Large intestine (tissue), 3 donors: ENCODE data around the gene STAG1. TPM values are rescaled to one million over a fixed set of nuclear protein-coding genes. Genes with fewer than 3 reads are reported as not detected.
"Not testable (repeated sequence)": the region's sequence is repeated elsewhere in the genome, so short reads cannot be mapped to it uniquely, and the experiment has no call there.

Experiments
- DNase-seq, 2 donors: peaks; one replicate each; pipeline versions ENCODE4 v3.0.0 to v3.0.0-alpha.2; 2013
- H3K27ac ChIP-seq: one replicate; pipeline ENCODE4 v1.5.1; 2013; ENCODE audit warnings: low read length
- H3K27me3 ChIP-seq: 2 replicates; pipeline ENCODE4 v1.6.1; 2013; ENCODE audit warnings: low read length; ENCODE audit not compliant: control insufficient read depth, insufficient read depth
- H3K36me3 ChIP-seq: 2 replicates; pipeline ENCODE4 v1.6.1; 2013; ENCODE audit warnings: low read length; ENCODE audit not compliant: control insufficient read depth, insufficient read depth
- H3K4me1 ChIP-seq: one replicate; pipeline ENCODE4 v1.6.1; 2013; ENCODE audit warnings: low read length; ENCODE audit not compliant: control insufficient read depth, insufficient read depth
- H3K4me3 ChIP-seq: one replicate; pipeline ENCODE4 v1.5.1; 2013; ENCODE audit warnings: low read length
- H3K9me3 ChIP-seq: one replicate; pipeline ENCODE4 v1.6.1; 2013; ENCODE audit warnings: mild to moderate bottlenecking, low read depth, low read length, moderate library complexity; ENCODE audit not compliant: control insufficient read depth
- WGBS: methylation state at CpG from one replicate; pipeline ENCODE4 v1.1.5; 2013; ENCODE audit warnings: low lambda C conversion rate; ENCODE audit not compliant: insufficient coverage; 5-methylcytosine and 5-hydroxymethylcytosine counted together
- polyA plus RNA-seq: library from polyadenylated mRNA; unstranded; fragments of 120-200 nt; gene quantifications from one replicate; pipeline ENCODE4 v1.2.1, GENCODE V29; 2013

STAG1 gene
- polyA plus RNA-seq, 1 donor, result 28.8 TPM

- H3K36me3 ChIP-seq, result peaks cover 2% of the 10 kb centered on the region
- no peaks in the 10 kb centered on the region for H3K9me3 ChIP-seq
- no peak for DNase-seq
- H3K27ac ChIP-seq, result no peak overlapping the region
- no peaks in the 10 kb centered on the region for H3K4me1 ChIP-seq
- H3K27me3 ChIP-seq, result no peaks in the 10 kb centered on the region
- no peak overlapping the region for H3K4me3 ChIP-seq
Observed at GRCh38 chr3:136676009-136676408, 76.2 kb downstream of the STAG1 start.

GRCh38 chr3:136675150-136675858 lies 76.9 kb downstream of the STAG1 start:
- no CpG with 5 or more reads among the region's 2 CpGs for WGBS
- Histone ChIP-seq H3K4me1 (no peaks in the 10 kb centered on the region), H3K9me3 (no peaks in the 10 kb centered on the region), H3K27ac (no peak overlapping the region), H3K4me3 (no peak overlapping the region), H3K27me3 (no peaks in the 10 kb centered on the region), H3K36me3 (peaks cover 2% of the 10 kb centered on the region)
- DNase-seq, result no peak

GRCh38 chr3:136672457-136672856 lies 79.7 kb downstream of the STAG1 start:
- Histone ChIP-seq H3K9me3 (no peaks in the 10 kb centered on the region), H3K4me1 (no peaks in the 10 kb centered on the region), H3K36me3 (peaks cover 2% of the 10 kb centered on the region), H3K4me3 (no peak overlapping the region), H3K27ac (no peak overlapping the region), H3K27me3 (no peaks in the 10 kb centered on the region)
- no peak for DNase-seq
- WGBS, result no CpG with 5 or more reads among the region's 1 CpG

GRCh38 chr3:136671921-136672320 lies 80.3 kb downstream of the STAG1 start:
- no peaks in the 10 kb centered on the region for H3K9me3 ChIP-seq
- H3K36me3 ChIP-seq, result peaks cover 2% of the 10 kb centered on the region
- H3K4me1 ChIP-seq, result no peaks in the 10 kb centered on the region
- no peak overlapping the region for H3K27ac ChIP-seq
- no peaks in the 10 kb centered on the region for H3K27me3 ChIP-seq
- H3K4me3 ChIP-seq, result no peak overlapping the region
- no peak for DNase-seq

GRCh38 chr3:136670166-136670565 lies 82.0 kb downstream of the STAG1 start:
- Histone ChIP-seq H3K4me1 (peaks cover 2% of the 10 kb centered on the region), H3K27me3 (no peaks in the 10 kb centered on the region), H3K27ac (no peak overlapping the region), H3K4me3 (no peak overlapping the region), H3K9me3 (no peaks in the 10 kb centered on the region), H3K36me3 (peaks cover 2% of the 10 kb centered on the region)
- DNase-seq, result no peak
- WGBS, result no CpG with 5 or more reads among the region's 1 CpG

GRCh38 chr3:136667081-136667480 lies 85.1 kb downstream of the STAG1 start:
- H3K4me1 ChIP-seq, result peaks cover 2% of the 10 kb centered on the region
- H3K36me3 ChIP-seq, result peaks cover 2% of the 10 kb centered on the region
- no peaks in the 10 kb centered on the region for H3K9me3 ChIP-seq
- no peak overlapping the region for H3K4me3 ChIP-seq
- no peak overlapping the region for H3K27ac ChIP-seq
- 69% methylated on average over 2 of the region's 2 CpGs for WGBS
- no peaks in the 10 kb centered on the region for H3K27me3 ChIP-seq
- no peak for DNase-seq

- H3K27me3 ChIP-seq, H3K27ac ChIP-seq, H3K9me3 ChIP-seq, H3K4me3 ChIP-seq, H3K4me1 ChIP-seq, H3K36me3 ChIP-seq, DNase-seq: not testable (repeated sequence)
- WGBS, result no CpG with 5 or more reads among the region's 6 CpGs
Observed at GRCh38 chr3:136666301-136666700, 85.9 kb downstream of the STAG1 start.

GRCh38 chr3:136664771-136665170 lies 87.4 kb downstream of the STAG1 start:
- H3K9me3 ChIP-seq, result no peaks in the 10 kb centered on the region
- no peaks in the 10 kb centered on the region for H3K36me3 ChIP-seq
- no peaks in the 10 kb centered on the region for H3K27me3 ChIP-seq
- no peak overlapping the region for H3K4me3 ChIP-seq
- peaks cover 2% of the 10 kb centered on the region for H3K4me1 ChIP-seq
- no peak for DNase-seq
- 100% methylated on average over 1 of the region's 1 CpG for WGBS
- no peak overlapping the region for H3K27ac ChIP-seq

- Histone ChIP-seq H3K4me1 (peaks cover 2% of the 10 kb centered on the region), H3K9me3 (no peaks in the 10 kb centered on the region), H3K4me3 (no peak overlapping the region), H3K27ac (no peak overlapping the region), H3K36me3 (no peaks in the 10 kb centered on the region), H3K27me3 (no peaks in the 10 kb centered on the region)
- DNase-seq, result no peak
- WGBS, result no CpG with 5 or more reads among the region's 4 CpGs
Observed at GRCh38 chr3:136661282-136661681, 90.9 kb downstream of the STAG1 start.

GRCh38 chr3:136658946-136659682 lies 93.1 kb downstream of the STAG1 start:
- Histone ChIP-seq H3K27ac (no peak overlapping the region), H3K27me3 (no peaks in the 10 kb centered on the region), H3K4me3 (no peak overlapping the region), H3K9me3 (no peaks in the 10 kb centered on the region), H3K4me1 (no peaks in the 10 kb centered on the region), H3K36me3 (no peaks in the 10 kb centered on the region)
- DNase-seq, result peak in 1 of 2 donors; percentile 10
- 88% methylated on average over 3 of the region's 8 CpGs for WGBS

- Histone ChIP-seq H3K4me1 (no peaks in the 10 kb centered on the region), H3K36me3 (no peaks in the 10 kb centered on the region), H3K9me3 (peaks cover 10% of the 10 kb centered on the region), H3K27me3 (no peaks in the 10 kb centered on the region), H3K27ac (no peak overlapping the region), H3K4me3 (no peak overlapping the region)
- no peak for DNase-seq
- no CpG with 5 or more reads among the region's 3 CpGs for WGBS
Observed at GRCh38 chr3:136657526-136657925, 94.7 kb downstream of the STAG1 start.
